Progenitor cell of endocrine pancreas (in vitro differentiated cells): ENCODE data around the gene SNTA1. TPM values are rescaled to one million over a fixed set of nuclear protein-coding genes. Genes with fewer than 3 reads are reported as not detected.
"Not testable (repeated sequence)": the region's sequence is repeated elsewhere in the genome, so short reads cannot be mapped to it uniquely, and the experiment has no call there.

ENCODE experiments used
- DNase-seq: peaks from one replicate; pipeline ENCODE4 v3.0.0; 2021; ENCODE audit warnings: low spot score; ENCODE audit not compliant: unreplicated experiment
- H3K27ac Mint-ChIP-seq: 2 replicates; pipeline ENCODE4 v1.8.0; 2021; ENCODE audit warnings: mild to moderate bottlenecking, moderate library complexity, mixed read lengths
- H3K27me3 Mint-ChIP-seq: 2 replicates; pipeline ENCODE4 v1.8.0; 2021; ENCODE audit warnings: mixed read lengths
- H3K36me3 Mint-ChIP-seq: 2 replicates; pipeline ENCODE4 v1.8.0; 2022; ENCODE audit warnings: mixed read lengths; ENCODE audit not compliant: insufficient read depth
- H3K4me1 Mint-ChIP-seq: 2 replicates; pipeline ENCODE4 v1.8.0; 2021; ENCODE audit warnings: low read depth, mixed read lengths
- H3K4me3 Mint-ChIP-seq: 2 replicates; pipeline ENCODE4 v1.8.0; 2021; ENCODE audit warnings: low read depth, mild to moderate bottlenecking, moderate library complexity, mixed read lengths
- H3K9me3 Mint-ChIP-seq: 2 replicates; pipeline ENCODE4 v1.8.0; 2021; ENCODE audit warnings: low read depth, mixed read lengths
- total RNA-seq: library from RNA; stranded (reverse); gene quantifications from 2 replicates; pipeline ENCODE4 v1.2.1, GENCODE V29; 2021
- TF ChIP-seq, protein P1 (sequence below): fragments of 200-600 bp; sonication (generic); IDR thresholded peaks from one replicate; pipeline ENCODE4 v1.5.0; 2021; ENCODE audit warnings: antibody characterized with exemption, mild to moderate bottlenecking; ENCODE audit not compliant: unreplicated experiment

SNTA1 gene
- total RNA-seq, 1 donor from 2014 or later = 5.8 TPM

DNA sequence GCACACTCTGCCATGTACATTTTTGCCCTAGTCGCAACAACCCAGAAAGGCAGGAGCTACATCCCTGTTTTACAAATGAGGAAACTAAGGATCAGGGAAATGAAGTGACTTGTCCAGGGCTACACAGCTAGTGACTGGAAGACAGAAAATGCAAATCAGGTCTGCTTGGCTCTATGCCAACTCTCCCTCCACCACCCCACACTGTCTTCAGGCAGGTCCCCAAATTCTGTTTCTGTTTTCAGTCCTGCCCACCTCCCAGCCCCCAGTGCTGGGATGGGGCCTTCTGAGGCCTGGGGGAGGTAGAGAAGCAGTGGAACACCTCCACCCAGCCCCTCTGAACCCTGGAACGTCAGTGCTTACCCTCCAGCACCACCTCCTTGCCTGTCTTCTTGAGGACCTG, 5.1 kb downstream of the SNTA1 start:
- peaks cover 2% of the 10 kb centered on the region for H3K4me1 Mint-ChIP-seq
- peaks cover 20% of the 10 kb centered on the region for H3K27me3 Mint-ChIP-seq
- H3K36me3 Mint-ChIP-seq = no peaks in the 10 kb centered on the region
- DNase-seq = no peak
- TF ChIP-seq, protein P1, sequence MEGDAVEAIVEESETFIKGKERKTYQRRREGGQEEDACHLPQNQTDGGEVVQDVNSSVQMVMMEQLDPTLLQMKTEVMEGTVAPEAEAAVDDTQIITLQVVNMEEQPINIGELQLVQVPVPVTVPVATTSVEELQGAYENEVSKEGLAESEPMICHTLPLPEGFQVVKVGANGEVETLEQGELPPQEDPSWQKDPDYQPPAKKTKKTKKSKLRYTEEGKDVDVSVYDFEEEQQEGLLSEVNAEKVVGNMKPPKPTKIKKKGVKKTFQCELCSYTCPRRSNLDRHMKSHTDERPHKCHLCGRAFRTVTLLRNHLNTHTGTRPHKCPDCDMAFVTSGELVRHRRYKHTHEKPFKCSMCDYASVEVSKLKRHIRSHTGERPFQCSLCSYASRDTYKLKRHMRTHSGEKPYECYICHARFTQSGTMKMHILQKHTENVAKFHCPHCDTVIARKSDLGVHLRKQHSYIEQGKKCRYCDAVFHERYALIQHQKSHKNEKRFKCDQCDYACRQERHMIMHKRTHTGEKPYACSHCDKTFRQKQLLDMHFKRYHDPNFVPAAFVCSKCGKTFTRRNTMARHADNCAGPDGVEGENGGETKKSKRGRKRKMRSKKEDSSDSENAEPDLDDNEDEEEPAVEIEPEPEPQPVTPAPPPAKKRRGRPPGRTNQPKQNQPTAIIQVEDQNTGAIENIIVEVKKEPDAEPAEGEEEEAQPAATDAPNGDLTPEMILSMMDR = no peak
- H3K4me3 Mint-ChIP-seq = no peak overlapping the region
- no peaks in the 10 kb centered on the region for H3K9me3 Mint-ChIP-seq
- H3K27ac Mint-ChIP-seq = no peak overlapping the region

DNA sequence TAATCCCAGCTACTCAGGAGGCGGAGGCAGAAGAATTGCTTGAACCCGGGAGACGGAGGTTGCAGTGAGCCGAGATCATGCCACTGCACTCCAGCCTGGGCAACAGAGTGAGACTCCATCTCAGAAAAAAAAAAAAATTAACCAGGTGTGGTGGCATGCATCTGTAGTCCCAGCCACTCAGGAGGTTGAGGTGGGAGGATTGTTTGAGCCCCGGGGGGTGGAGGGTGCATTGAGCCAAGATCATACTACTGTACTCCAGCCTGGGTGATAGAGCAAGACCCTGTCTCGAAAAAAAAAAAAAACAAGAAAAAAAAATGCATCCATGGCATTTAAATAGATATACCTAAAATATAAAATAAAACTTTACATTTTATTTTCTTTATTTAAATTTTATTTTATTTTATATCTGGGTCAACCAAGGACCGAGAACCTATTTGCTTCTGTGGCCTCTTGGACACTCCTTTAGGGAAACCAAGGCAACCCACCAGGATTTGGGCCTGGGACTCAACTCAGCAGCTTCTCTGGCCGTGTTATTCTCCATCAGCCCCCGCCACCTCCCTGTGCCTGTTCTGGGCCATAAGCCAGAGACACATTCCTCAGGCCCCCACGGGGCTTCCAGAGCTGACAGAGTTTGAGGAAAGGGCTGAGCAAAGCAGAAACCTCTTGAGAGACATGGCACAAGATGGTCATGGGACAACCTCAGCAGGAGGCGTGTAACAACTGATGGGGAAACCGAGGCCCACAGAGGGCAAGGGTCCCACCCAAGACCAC, 6.2 kb downstream of the SNTA1 start:
- TF ChIP-seq, protein P1 = no peak
- no peak overlapping the region for H3K4me3 Mint-ChIP-seq
- H3K4me1 Mint-ChIP-seq = peaks cover 2% of the 10 kb centered on the region

DNA sequence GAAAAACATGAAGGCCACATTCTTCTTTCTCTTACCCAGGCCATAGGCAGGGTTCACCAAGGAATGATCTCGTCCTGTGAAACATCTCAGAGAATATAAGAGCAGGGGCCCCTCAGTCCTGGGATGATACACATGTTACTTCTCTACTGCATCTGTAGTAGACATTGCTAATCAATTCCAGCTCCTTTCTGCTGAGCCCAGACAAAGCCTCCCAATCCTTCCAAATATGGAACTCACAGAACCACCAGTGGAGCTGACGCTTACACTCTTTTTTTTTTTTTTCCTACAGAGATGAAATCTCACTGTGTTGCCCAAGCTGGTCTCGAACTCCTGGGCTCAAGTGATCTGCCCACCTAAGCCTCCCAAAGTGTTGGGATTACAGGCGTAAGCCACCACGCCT, 9.1 kb downstream of the SNTA1 start:
- TF ChIP-seq, protein P1 = no peak
- Mint-ChIP-seq H3K36me3 (no peaks in the 10 kb centered on the region), H3K4me3 (no peak overlapping the region), H3K4me1 (no peaks in the 10 kb centered on the region), H3K27me3 (no peaks in the 10 kb centered on the region), H3K9me3 (no peaks in the 10 kb centered on the region), H3K27ac (no peak overlapping the region)
- no peak for DNase-seq

More for the DNA sequence above, 6.2 kb downstream of the SNTA1 start:
- no peaks in the 10 kb centered on the region for H3K36me3 Mint-ChIP-seq
- H3K27me3 Mint-ChIP-seq = peaks cover 12% of the 10 kb centered on the region
- no peaks in the 10 kb centered on the region for H3K9me3 Mint-ChIP-seq
- H3K27ac Mint-ChIP-seq = no peak overlapping the region
- no peak for DNase-seq

DNA sequence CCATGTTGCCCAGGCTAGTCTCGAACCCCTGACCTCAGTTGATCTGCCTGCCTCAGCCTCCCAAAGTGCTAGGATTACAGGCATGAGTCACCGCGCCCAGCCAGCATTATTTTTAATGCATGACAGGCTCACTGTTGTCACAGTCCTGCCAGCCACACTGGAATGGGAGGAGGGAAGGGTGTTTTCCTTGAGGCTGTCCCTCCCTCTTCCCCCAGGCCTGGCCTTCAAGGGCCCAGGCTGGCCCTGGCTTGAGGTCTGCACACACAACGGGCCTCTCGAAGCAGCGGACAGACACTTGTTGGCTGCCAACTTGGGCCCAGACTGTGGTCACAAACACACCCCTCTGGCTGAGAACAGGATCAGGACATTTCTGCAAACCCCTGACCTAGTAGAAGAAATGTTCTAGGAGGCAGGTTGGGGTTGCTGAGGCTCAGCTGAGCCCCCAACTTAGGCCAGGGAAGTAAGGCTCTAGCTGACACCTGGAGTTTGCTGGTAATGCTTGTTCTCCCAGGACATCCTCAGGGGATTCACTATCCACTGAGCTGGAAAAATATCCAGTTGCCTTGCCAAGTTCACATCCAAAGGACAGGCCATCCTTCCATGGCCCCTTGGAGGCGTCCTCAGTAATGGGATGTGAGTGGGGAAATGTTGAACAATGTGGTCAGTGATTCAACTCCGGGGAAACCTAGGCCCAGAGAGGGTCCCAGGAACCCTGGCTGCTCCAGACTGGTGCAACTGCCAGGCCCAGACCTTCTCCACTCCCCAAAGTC, 9.9 kb downstream of the SNTA1 start:
- Mint-ChIP-seq H3K36me3 (no peaks in the 10 kb centered on the region), H3K4me1 (no peaks in the 10 kb centered on the region), H3K9me3 (no peaks in the 10 kb centered on the region), H3K4me3 (no peak overlapping the region), H3K27ac (no peak overlapping the region), H3K27me3 (no peaks in the 10 kb centered on the region)
- DNase-seq = no peak
- TF ChIP-seq, protein P1 = no peak

DNA sequence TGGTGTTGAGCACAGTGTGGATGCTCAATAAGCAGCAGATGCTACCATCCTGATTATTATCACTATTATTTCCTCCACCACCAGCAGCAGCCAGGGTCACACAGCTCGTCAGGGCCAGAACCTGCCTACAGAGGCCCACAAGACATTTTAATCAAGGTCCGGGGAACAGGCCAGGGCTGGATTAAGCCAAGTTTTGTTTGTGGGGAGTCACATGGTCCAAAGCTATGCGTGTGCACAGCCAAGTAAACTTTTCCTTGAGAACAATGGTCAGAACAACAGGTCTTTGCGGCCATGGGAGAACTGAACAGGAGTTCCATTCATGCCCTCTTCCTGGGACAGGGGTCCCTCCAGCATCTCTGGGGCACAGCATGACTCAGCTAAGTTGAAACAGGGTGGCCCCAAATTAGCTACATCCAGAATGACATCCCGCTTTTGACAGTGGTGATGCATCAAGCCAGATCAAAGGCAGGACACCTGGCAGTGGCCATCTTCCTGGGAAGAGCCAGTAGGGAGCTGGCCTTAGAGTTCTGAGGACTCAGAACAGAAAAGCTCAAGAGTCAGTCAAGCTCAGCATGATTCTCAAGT, 11.7 kb downstream of the SNTA1 start:
- H3K4me1 Mint-ChIP-seq = no peaks in the 10 kb centered on the region
- H3K27ac Mint-ChIP-seq = peak overlapping the region; percentile 7
- H3K9me3 Mint-ChIP-seq = no peaks in the 10 kb centered on the region
- no peak for DNase-seq
- no peaks in the 10 kb centered on the region for H3K36me3 Mint-ChIP-seq
- H3K4me3 Mint-ChIP-seq = no peak overlapping the region
- TF ChIP-seq, protein P1 = no peak
- H3K27me3 Mint-ChIP-seq = no peaks in the 10 kb centered on the region

DNA sequence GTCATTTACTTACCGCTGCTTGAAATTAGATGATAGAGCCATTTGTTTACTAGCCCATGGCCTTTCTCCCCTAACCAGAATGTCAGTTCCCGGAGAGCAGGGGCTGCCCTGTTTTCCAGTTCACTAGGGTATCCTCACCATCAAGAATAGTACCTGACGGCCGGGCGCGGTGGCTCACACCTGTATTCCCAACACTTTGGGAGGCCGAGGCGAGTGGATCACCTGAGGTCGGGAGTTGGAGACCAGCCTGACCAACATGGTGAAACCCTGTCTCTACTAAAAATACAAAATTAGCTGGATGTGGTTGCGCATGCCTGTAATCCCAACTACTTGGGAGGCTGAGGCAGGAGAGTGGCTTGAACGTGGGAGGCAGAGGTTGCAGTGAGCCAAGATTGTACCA, 19.7 kb downstream of the SNTA1 start:
- not testable (repeated sequence) for H3K27ac Mint-ChIP-seq, H3K4me1 Mint-ChIP-seq, H3K36me3 Mint-ChIP-seq, H3K9me3 Mint-ChIP-seq, DNase-seq, H3K27me3 Mint-ChIP-seq, H3K4me3 Mint-ChIP-seq
